ENCODE measurements around the gene SPAG17.
A peak's percentile ranks its signal among the peaks of the same experiment; 100 is the strongest.

SPAG17 gene

GRCh38 chr1:118143831-118144230 lies 41.2 kb downstream of the SPAG17 start:
- Histone ChIP-seq H3K9me3 (ENCODE audit: low read length) (no peaks in the 10 kb centered on the region), H3K9ac (ENCODE audit: low read length) (no peak overlapping the region), H3K4me3 (ENCODE audit: low read depth in 1 of 2, low read length in 2 of 2) (no peak overlapping the region), H3K27ac (ENCODE audit: low read depth, low read length) (no peak overlapping the region), H3K36me3 (ENCODE audit: insufficient read depth, low read length) (no peaks in the 10 kb centered on the region), H3K4me1 (ENCODE audit: insufficient read depth, low read length) (no peaks in the 10 kb centered on the region), H3K27me3 (ENCODE audit: control insufficient read depth in 1 of 2, insufficient read depth in 2 of 2, low read length in 2 of 2) (no peaks in the 10 kb centered on the region)

- Histone ChIP-seq H3K27me3 (ENCODE audit: control insufficient read depth in 1 of 2, insufficient read depth in 2 of 2, low read length in 2 of 2) (no peaks in the 10 kb centered on the region), H3K4me3 (ENCODE audit: low read depth in 1 of 2, low read length in 2 of 2) (no peak overlapping the region), H3K36me3 (ENCODE audit: insufficient read depth, low read length) (no peaks in the 10 kb centered on the region)
These were observed 41.9 kb downstream of the SPAG17 start for GRCh38 chr1:118143121-118143520.

GRCh38 chr1:118142546-118142945 lies 42.5 kb downstream of the SPAG17 start:
- no peak overlapping the region for H3K9ac ChIP-seq (ENCODE audit: low read length)
- no peak overlapping the region for H3K27ac ChIP-seq (ENCODE audit: low read depth, low read length)
- H3K36me3 ChIP-seq (ENCODE audit: insufficient read depth, low read length), result no peaks in the 10 kb centered on the region
- H3K4me1 ChIP-seq (ENCODE audit: insufficient read depth, low read length), result no peaks in the 10 kb centered on the region
- H3K27me3 ChIP-seq (ENCODE audit: control insufficient read depth in 1 of 2, insufficient read depth in 2 of 2, low read length in 2 of 2), result no peaks in the 10 kb centered on the region
- H3K9me3 ChIP-seq (ENCODE audit: low read length), result no peaks in the 10 kb centered on the region
- no peak overlapping the region for H3K4me3 ChIP-seq (ENCODE audit: low read depth in 1 of 2, low read length in 2 of 2)

More at GRCh38 chr1:118143121-118143520, 41.9 kb downstream of the SPAG17 start:
- no peak overlapping the region for H3K27ac ChIP-seq (ENCODE audit: low read depth, low read length)
- no peak overlapping the region for H3K9ac ChIP-seq (ENCODE audit: low read length)
- H3K4me1 ChIP-seq (ENCODE audit: insufficient read depth, low read length), result no peaks in the 10 kb centered on the region
- H3K9me3 ChIP-seq (ENCODE audit: low read length), result no peaks in the 10 kb centered on the region

GRCh38 chr1:118137900-118138299 lies 47.1 kb downstream of the SPAG17 start:
- Histone ChIP-seq H3K27ac (ENCODE audit: low read depth, low read length) (no peak overlapping the region), H3K27me3 (ENCODE audit: control insufficient read depth in 1 of 2, insufficient read depth in 2 of 2, low read length in 2 of 2) (no peaks in the 10 kb centered on the region), H3K9ac (ENCODE audit: low read length) (no peak overlapping the region), H3K9me3 (ENCODE audit: low read length) (no peaks in the 10 kb centered on the region), H3K4me3 (ENCODE audit: low read depth in 1 of 2, low read length in 2 of 2) (no peak overlapping the region), H3K4me1 (ENCODE audit: insufficient read depth, low read length) (peaks cover 9% of the 10 kb centered on the region), H3K36me3 (ENCODE audit: insufficient read depth, low read length) (no peaks in the 10 kb centered on the region)

GRCh38 chr1:118136187-118136941 lies 48.7 kb downstream of the SPAG17 start:
- Histone ChIP-seq H3K4me3 (ENCODE audit: low read depth in 1 of 2, low read length in 2 of 2) (peak overlapping the region in 1 of 2 donors; percentile 16), H3K4me1 (ENCODE audit: insufficient read depth, low read length) (peaks cover 9% of the 10 kb centered on the region), H3K27me3 (ENCODE audit: control insufficient read depth in 1 of 2, insufficient read depth in 2 of 2, low read length in 2 of 2) (no peaks in the 10 kb centered on the region), H3K9ac (ENCODE audit: low read length) (no peak overlapping the region), H3K27ac (ENCODE audit: low read depth, low read length) (no peak overlapping the region), H3K9me3 (ENCODE audit: low read length) (no peaks in the 10 kb centered on the region), H3K36me3 (ENCODE audit: insufficient read depth, low read length) (no peaks in the 10 kb centered on the region)

- H3K4me1 ChIP-seq (ENCODE audit: insufficient read depth, low read length), result peaks cover 9% of the 10 kb centered on the region
- no peaks in the 10 kb centered on the region for H3K36me3 ChIP-seq (ENCODE audit: insufficient read depth, low read length)
- H3K27ac ChIP-seq (ENCODE audit: low read depth, low read length), result no peak overlapping the region
- no peaks in the 10 kb centered on the region for H3K27me3 ChIP-seq (ENCODE audit: control insufficient read depth in 1 of 2, insufficient read depth in 2 of 2, low read length in 2 of 2)
- no peak overlapping the region for H3K4me3 ChIP-seq (ENCODE audit: low read depth in 1 of 2, low read length in 2 of 2)
- H3K9me3 ChIP-seq (ENCODE audit: low read length), result no peaks in the 10 kb centered on the region
- H3K9ac ChIP-seq (ENCODE audit: low read length), result no peak overlapping the region
These were observed 53.0 kb downstream of the SPAG17 start for GRCh38 chr1:118132000-118132399.

GRCh38 chr1:118128761-118129160 lies 56.3 kb downstream of the SPAG17 start:
- H3K4me3 ChIP-seq (ENCODE audit: low read depth in 1 of 2, low read length in 2 of 2), result no peak overlapping the region
- no peaks in the 10 kb centered on the region for H3K4me1 ChIP-seq (ENCODE audit: insufficient read depth, low read length)
- no peaks in the 10 kb centered on the region for H3K36me3 ChIP-seq (ENCODE audit: insufficient read depth, low read length)
- H3K9me3 ChIP-seq (ENCODE audit: low read length), result no peaks in the 10 kb centered on the region
- H3K27me3 ChIP-seq (ENCODE audit: control insufficient read depth in 1 of 2, insufficient read depth in 2 of 2, low read length in 2 of 2), result no peaks in the 10 kb centered on the region
- no peak overlapping the region for H3K27ac ChIP-seq (ENCODE audit: low read depth, low read length)
- no peak overlapping the region for H3K9ac ChIP-seq (ENCODE audit: low read length)

- Histone ChIP-seq H3K4me3 (ENCODE audit: low read depth in 1 of 2, low read length in 2 of 2) (no peak overlapping the region), H3K36me3 (ENCODE audit: insufficient read depth, low read length) (no peaks in the 10 kb centered on the region), H3K9me3 (ENCODE audit: low read length) (no peaks in the 10 kb centered on the region), H3K27ac (ENCODE audit: low read depth, low read length) (no peak overlapping the region), H3K4me1 (ENCODE audit: insufficient read depth, low read length) (no peaks in the 10 kb centered on the region), H3K9ac (ENCODE audit: low read length) (no peak overlapping the region), H3K27me3 (ENCODE audit: control insufficient read depth in 1 of 2, insufficient read depth in 2 of 2, low read length in 2 of 2) (no peaks in the 10 kb centered on the region)
These were observed 61.0 kb downstream of the SPAG17 start for GRCh38 chr1:118124064-118124463.

GRCh38 chr1:118123116-118123839 lies 61.8 kb downstream of the SPAG17 start:
- H3K9ac ChIP-seq (ENCODE audit: low read length), result no peak overlapping the region
- H3K4me1 ChIP-seq (ENCODE audit: insufficient read depth, low read length), result no peaks in the 10 kb centered on the region
- no peak overlapping the region for H3K4me3 ChIP-seq (ENCODE audit: low read depth in 1 of 2, low read length in 2 of 2)
- H3K9me3 ChIP-seq (ENCODE audit: low read length), result no peaks in the 10 kb centered on the region
- H3K27ac ChIP-seq (ENCODE audit: low read depth, low read length), result no peak overlapping the region
- H3K36me3 ChIP-seq (ENCODE audit: insufficient read depth, low read length), result no peaks in the 10 kb centered on the region
- no peaks in the 10 kb centered on the region for H3K27me3 ChIP-seq (ENCODE audit: control insufficient read depth in 1 of 2, insufficient read depth in 2 of 2, low read length in 2 of 2)

- H3K36me3 ChIP-seq (ENCODE audit: insufficient read depth, low read length), result no peaks in the 10 kb centered on the region
- no peak overlapping the region for H3K9ac ChIP-seq (ENCODE audit: low read length)
- H3K9me3 ChIP-seq (ENCODE audit: low read length), result no peaks in the 10 kb centered on the region
- no peaks in the 10 kb centered on the region for H3K27me3 ChIP-seq (ENCODE audit: control insufficient read depth in 1 of 2, insufficient read depth in 2 of 2, low read length in 2 of 2)
- no peak overlapping the region for H3K4me3 ChIP-seq (ENCODE audit: low read depth in 1 of 2, low read length in 2 of 2)
- H3K4me1 ChIP-seq (ENCODE audit: insufficient read depth, low read length), result no peaks in the 10 kb centered on the region
- H3K27ac ChIP-seq (ENCODE audit: low read depth, low read length), result no peak overlapping the region
These were observed 62.6 kb downstream of the SPAG17 start for GRCh38 chr1:118122234-118123004.

- no peaks in the 10 kb centered on the region for H3K4me1 ChIP-seq (ENCODE audit: insufficient read depth, low read length)
- no peaks in the 10 kb centered on the region for H3K9me3 ChIP-seq (ENCODE audit: low read length)
- H3K9ac ChIP-seq (ENCODE audit: low read length), result no peak overlapping the region
- no peaks in the 10 kb centered on the region for H3K27me3 ChIP-seq (ENCODE audit: control insufficient read depth in 1 of 2, insufficient read depth in 2 of 2, low read length in 2 of 2)
- H3K27ac ChIP-seq (ENCODE audit: low read depth, low read length), result no peak overlapping the region
- no peaks in the 10 kb centered on the region for H3K36me3 ChIP-seq (ENCODE audit: insufficient read depth, low read length)
- no peak overlapping the region for H3K4me3 ChIP-seq (ENCODE audit: low read depth in 1 of 2, low read length in 2 of 2)
These were observed 66.1 kb downstream of the SPAG17 start for GRCh38 chr1:118118873-118119463.

All from muscle layer of colon (tissue), 2 donors.